Left ventricle myocardium superior (tissue), 1 donor: Measurements from ENCODE around the gene METTL5. TPM values are rescaled to one million over a fixed set of nuclear protein-coding genes. Genes with fewer than 3 reads are reported as not detected.

Source experiments
- total RNA-seq: library from RNA; stranded (reverse); fragmentation: NEBNext Ultra II Directional; extraction: Animal tissue kit (Norgen Biotek cat#: 25700); gene quantifications from one replicate; pipeline ENCODE4 v1.2.1, GENCODE V29; 2021
- donor health status: DM: no; HTN: yes; CAD: no; lungs with severe emphysema.

METTL5 gene
- total RNA-seq, 1 donor from 2014 or later: 67.8 TPM

Other genes with a start within 250 kb of the METTL5 start
- 35.2 TPM for gene PPIG, start 240.6 kb downstream of the METTL5 start, total RNA-seq
- gene CFAP210, start 130.5 kb downstream of the METTL5 start, total RNA-seq: not detected
- gene PHOSPHO2, start 130.4 kb downstream of the METTL5 start, total RNA-seq: 3.4 TPM
- 23.0 TPM for gene KLHL23, start 91.1 kb downstream of the METTL5 start, total RNA-seq
- gene SSB, start 26.0 kb downstream of the METTL5 start, total RNA-seq: 54.8 TPM
- 127 TPM for gene UBR3, start 2.5 kb upstream of the METTL5 start, total RNA-seq